Naive B cell (primary cell): ENCODE results near the gene HSP90AA1. TPM values are rescaled to one million over a fixed set of nuclear protein-coding genes. Genes with fewer than 3 reads are reported as not detected.

Experiments used
- ATAC-seq, 2 donors: fragments of 150-1000 bp; cut with Tn5 transposase; 2 replicates each; pipeline ENCODE4 v1.10.0; 2021; ENCODE audit warnings: low read depth in 2 of 2, mild to moderate bottlenecking in 2 of 2, moderate library complexity in 2 of 2
- DNase-seq: peaks from one replicate; pipeline ENCODE4 v3.0.0; 2022
- H3K27ac Mint-ChIP-seq, 6 donors: one replicate each; pipeline ENCODE4 v1.8.0; 2020 to 2022; ENCODE audit warnings: mild to moderate bottlenecking in 6 of 6, mixed read lengths in 6 of 6, moderate library complexity in 5 of 6, inconsistent platforms in 2 of 6
- H3K27me3 Mint-ChIP-seq, 3 donors: one replicate each; pipeline ENCODE4 v1.8.0; 2021 to 2022; ENCODE audit warnings: mixed read lengths in 3 of 3, mild to moderate bottlenecking in 1 of 3
- H3K36me3 Mint-ChIP-seq, 2 donors: one replicate each; pipeline ENCODE4 v1.8.0; 2020 to 2022; ENCODE audit warnings: mixed read lengths in 2 of 2, inconsistent platforms in 1 of 2, mild to moderate bottlenecking in 1 of 2
- H3K4me1 Mint-ChIP-seq, 3 donors: one replicate each; pipeline ENCODE4 v1.8.0; 2020 to 2022; ENCODE audit warnings: mixed read lengths in 3 of 3, inconsistent platforms in 1 of 3, mild to moderate bottlenecking in 1 of 3, moderate library complexity in 1 of 3
- H3K4me3 Mint-ChIP-seq, 8 donors: one replicate each; pipeline ENCODE4 v1.8.0; 2020 to 2022; ENCODE audit warnings: mild to moderate bottlenecking in 8 of 8, mixed read lengths in 8 of 8, moderate library complexity in 8 of 8, inconsistent platforms in 2 of 8
- H3K9me3 Mint-ChIP-seq, 7 donors: one replicate each; pipeline ENCODE4 v1.8.0; 2020 to 2022; ENCODE audit warnings: mixed read lengths in 7 of 7, mild to moderate bottlenecking in 5 of 7, inconsistent platforms in 2 of 7, moderate library complexity in 1 of 7
- polyA plus RNA-seq, 6 donors: library from polyadenylated mRNA; unstranded; fragments of 300-500 nt; fragmentation: Illumina TruSeq; gene quantifications; one replicate each; pipeline ENCODE4 v1.2.3, GENCODE V29; 2021; ENCODE audit warnings: low read depth in 6 of 6

HSP90AA1 gene
- polyA plus RNA-seq, 6 donors from 2014 or later: 133 to 338 (median 304) TPM

DNA sequence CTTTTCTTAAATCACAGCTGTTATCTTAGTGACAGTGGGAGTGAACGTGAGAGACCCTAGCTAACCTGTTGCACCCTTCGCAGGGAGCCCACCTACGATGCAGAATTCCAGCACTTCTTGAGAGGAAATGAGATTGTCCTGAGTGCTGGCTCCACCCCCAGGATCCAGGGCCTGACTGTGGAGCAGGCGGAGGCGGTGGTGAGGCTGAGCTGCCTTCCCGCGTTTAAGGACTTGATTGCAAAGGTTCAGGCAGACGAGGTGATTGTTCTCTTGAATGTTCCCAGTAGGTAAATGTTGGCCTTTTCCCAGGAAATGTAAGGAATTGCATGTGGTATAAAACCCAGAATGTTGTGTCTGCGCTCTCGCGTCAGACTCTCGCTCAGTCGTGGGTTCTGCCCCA lies 46.7 kb downstream of the HSP90AA1 start:
- Mint-ChIP-seq H3K9me3 (no peaks in the 10 kb centered on the region), H3K4me3 (no peak overlapping the region), H3K36me3 (peaks cover 8 to 14% of the 10 kb centered on the region in 2 donors), H3K27me3 (no peaks in the 10 kb centered on the region), H3K4me1 (no peaks in the 10 kb centered on the region), H3K27ac (peak overlapping the region in 1 of 6 donors; percentile 27)
- DNase-seq (no peak), ATAC-seq (no peak)

DNA sequence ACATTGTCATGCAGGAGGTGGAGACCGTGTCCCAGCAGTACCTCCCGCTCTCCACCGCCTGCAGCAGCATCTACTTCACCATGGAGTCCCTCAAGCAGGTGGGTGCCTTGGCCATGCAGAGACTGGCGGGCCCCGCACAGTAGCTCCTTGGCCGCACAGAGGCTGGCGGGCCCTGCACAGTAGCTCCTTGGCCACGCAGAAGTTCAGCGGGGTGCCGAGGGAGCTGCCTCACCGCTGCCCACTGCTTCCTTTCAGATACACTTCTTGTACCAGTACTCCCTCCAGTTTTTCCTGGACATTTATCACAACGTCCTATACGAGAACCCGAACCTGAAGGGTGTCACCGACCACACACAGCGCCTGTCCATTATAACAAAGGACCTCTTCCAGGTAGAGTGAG lies 47.7 kb downstream of the HSP90AA1 start:
- Mint-ChIP-seq H3K4me3 (no peak overlapping the region), H3K27ac (peak overlapping the region in 1 of 6 donors; percentile 39), H3K27me3 (no peaks in the 10 kb centered on the region), H3K4me1 (no peaks in the 10 kb centered on the region), H3K36me3 (peaks cover 11 to 19% of the 10 kb centered on the region in 2 donors), H3K9me3 (no peaks in the 10 kb centered on the region)
- no peak for ATAC-seq
- no peak for DNase-seq

DNA sequence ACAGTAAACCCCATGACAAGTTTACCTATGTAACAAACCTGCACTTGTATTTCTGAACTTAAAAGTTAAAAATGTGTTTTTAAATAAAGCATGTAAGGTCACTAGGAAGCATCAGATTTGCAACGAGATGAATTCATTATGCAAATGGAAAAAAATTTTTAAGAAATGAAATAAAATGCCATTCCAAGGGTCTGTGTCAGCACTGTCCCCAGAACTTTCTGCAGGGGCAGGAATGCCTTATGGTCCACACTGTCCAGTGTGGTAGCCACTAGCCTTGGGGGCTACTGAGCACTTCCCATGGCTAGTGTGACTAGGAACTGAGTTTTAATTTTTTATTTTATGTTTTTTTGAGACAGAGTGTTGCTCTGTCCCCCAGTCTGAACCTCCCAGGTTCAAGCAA lies 49.2 kb downstream of the HSP90AA1 start:
- Mint-ChIP-seq H3K27ac (no peak overlapping the region), H3K27me3 (no peaks in the 10 kb centered on the region), H3K4me3 (no peak overlapping the region), H3K9me3 (no peaks in the 10 kb centered on the region), H3K4me1 (no peaks in the 10 kb centered on the region), H3K36me3 (peaks cover 17 to 25% of the 10 kb centered on the region in 2 donors)
- ATAC-seq (no peak), DNase-seq (no peak)

DNA sequence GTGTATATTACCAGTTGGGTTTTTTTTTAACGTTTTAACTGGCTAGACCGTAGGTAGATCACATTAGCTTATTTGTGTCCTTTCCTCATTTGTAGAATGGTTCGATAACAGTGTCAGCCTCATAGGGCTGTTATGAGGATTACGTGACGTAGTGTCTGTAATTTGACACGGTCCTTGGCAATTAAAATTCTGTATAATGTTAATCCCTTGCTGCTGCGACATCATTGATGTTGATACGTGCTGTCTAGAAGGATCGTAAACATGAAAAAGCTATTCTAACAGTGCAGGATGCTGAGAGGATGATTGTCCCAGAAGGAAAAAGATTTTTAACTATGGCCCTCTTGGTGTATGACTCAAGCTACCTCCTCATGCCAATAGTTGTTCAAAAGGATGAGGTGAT lies 50.9 kb downstream of the HSP90AA1 start:
- DNase-seq (no peak), ATAC-seq (no peak)
- Mint-ChIP-seq H3K9me3 (no peaks in the 10 kb centered on the region), H3K4me3 (no peak overlapping the region), H3K4me1 (no peaks in the 10 kb centered on the region), H3K27me3 (no peaks in the 10 kb centered on the region), H3K27ac (no peak overlapping the region), H3K36me3 (peaks cover 11 to 26% of the 10 kb centered on the region in 2 donors)

DNA sequence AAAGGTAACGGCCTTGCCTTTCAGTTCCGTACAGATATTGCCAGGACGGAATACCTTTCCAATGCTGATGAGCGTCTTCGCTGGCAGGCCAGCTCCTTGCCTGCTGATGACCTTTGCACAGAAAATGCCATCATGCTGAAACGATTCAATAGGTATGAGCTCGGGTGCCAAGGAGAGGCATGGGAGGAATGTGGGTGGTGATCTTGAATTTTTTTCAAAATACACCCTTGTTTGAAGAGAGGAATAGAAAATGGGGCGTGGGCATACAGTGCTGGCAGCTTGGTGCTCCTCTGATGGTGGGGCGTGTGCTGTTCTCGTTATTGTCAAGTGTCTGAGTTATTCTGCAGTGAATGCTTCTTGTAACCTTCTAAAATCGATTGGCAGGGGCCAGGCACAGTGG lies 52.5 kb downstream of the HSP90AA1 start:
- H3K4me1 Mint-ChIP-seq: no peaks in the 10 kb centered on the region
- no peak for ATAC-seq
- H3K36me3 Mint-ChIP-seq: peaks cover 19 to 28% of the 10 kb centered on the region in 2 donors
- H3K27me3 Mint-ChIP-seq: no peaks in the 10 kb centered on the region
- H3K9me3 Mint-ChIP-seq: no peaks in the 10 kb centered on the region
- DNase-seq: no peak
- no peak overlapping the region for H3K27ac Mint-ChIP-seq
- no peak overlapping the region for H3K4me3 Mint-ChIP-seq

DNA sequence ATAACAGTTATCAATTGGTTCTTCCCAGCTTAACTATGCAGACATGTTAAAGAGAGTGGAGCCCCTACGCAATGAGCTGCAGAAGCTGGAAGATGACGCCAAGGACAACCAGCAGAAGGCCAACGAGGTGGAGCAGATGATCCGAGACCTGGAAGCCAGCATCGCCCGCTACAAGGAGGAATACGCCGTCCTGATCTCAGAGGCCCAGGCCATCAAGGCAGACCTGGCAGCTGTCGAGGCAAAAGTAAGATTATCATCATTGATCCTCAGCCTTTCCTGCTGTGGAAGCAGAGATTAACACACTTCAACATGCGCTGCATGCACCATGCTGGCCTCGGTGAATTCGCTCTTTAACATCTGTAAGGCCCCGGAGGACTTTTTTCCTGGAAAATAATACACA lies 53.6 kb downstream of the HSP90AA1 start:
- Mint-ChIP-seq H3K27ac (peak overlapping the region in 2 of 6 donors; percentile 47 to 66), H3K36me3 (peaks cover 30 to 39% of the 10 kb centered on the region in 2 donors), H3K27me3 (no peaks in the 10 kb centered on the region), H3K4me1 (no peaks in the 10 kb centered on the region), H3K4me3 (no peak overlapping the region), H3K9me3 (no peaks in the 10 kb centered on the region)
- DNase-seq (no peak), ATAC-seq (no peak)

Other genes with a start within 250 kb of the HSP90AA1 start
- 10 to 100 TPM in 5 of 6 donors, 1 to 10 TPM in 1; 7.4 to 40.9 (median 27.7) TPM for gene DYNC1H1, start 122.5 kb downstream of the HSP90AA1 start, polyA plus RNA-seq
- 10 to 100 TPM; 11.2 to 23.1 (median 17.3) TPM for gene WDR20, start 52.9 kb upstream of the HSP90AA1 start, polyA plus RNA-seq
- 1 to 10 TPM in 3 of 6 donors, under 1 TPM in 2, not detected in 1; 0.64 to 2.0 (median 1.2) TPM for gene MOK, start 218.1 kb upstream of the HSP90AA1 start, polyA plus RNA-seq
- gene ZNF839, start 232.7 kb upstream of the HSP90AA1 start, polyA plus RNA-seq: 10 to 100 TPM in 1 of 6 donors, 1 to 10 TPM in 5; 4.5 to 10.5 (median 5.6) TPM